ENCODE results near the gene DUSP15.
"Not testable (repeated sequence)": the region's sequence is repeated elsewhere in the genome, so short reads cannot be mapped to it uniquely, and the experiment has no call there.

The DUSP15 gene

GRCh38 chr20:31869942-31870725 lies at the start of gene DUSP15, which contains the start of gene TTLL9:
Gene DUSP15 (minus strand): TSS chr20:31870527. CDS start chr20:31870337, 190 bp downstream.
Gene TTLL9 (plus strand): TSS chr20:31870634. CDS start chr20:31871127, 493 bp downstream.
- no peak for DNase-seq

- DNase-seq: no peak
Observed at GRCh38 chr20:31919410-31920155, 49.3 kb upstream of the DUSP15 start.

GRCh38 chr20:31918466-31919105 lies 48.3 kb upstream of the DUSP15 start:
- no peak for DNase-seq

- not testable (repeated sequence) for DNase-seq
Observed at GRCh38 chr20:31917962-31918412, 47.7 kb upstream of the DUSP15 start.

GRCh38 chr20:31916708-31917107 lies 46.4 kb upstream of the DUSP15 start:
- DNase-seq: no peak

- DNase-seq: peak; percentile 73
Observed at GRCh38 chr20:31915491-31916280, 45.4 kb upstream of the DUSP15 start.

- DNase-seq: no peak
Observed at GRCh38 chr20:31914170-31914569, 43.8 kb upstream of the DUSP15 start.

- no peak for DNase-seq
Observed at GRCh38 chr20:31913431-31914157, 43.3 kb upstream of the DUSP15 start.

GRCh38 chr20:31910071-31910803 lies 39.9 kb upstream of the DUSP15 start:
- DNase-seq: no peak

- DNase-seq: no peak
Observed at GRCh38 chr20:31909253-31910070, 39.1 kb upstream of the DUSP15 start.

GRCh38 chr20:31908424-31908823 lies 38.1 kb upstream of the DUSP15 start:
- no peak for DNase-seq

GRCh38 chr20:31908016-31908415 lies 37.7 kb upstream of the DUSP15 start:
- DNase-seq: no peak

- no peak for DNase-seq
Observed at GRCh38 chr20:31907046-31907445, 36.7 kb upstream of the DUSP15 start.

- no peak for DNase-seq
Observed at GRCh38 chr20:31906001-31906400, 35.7 kb upstream of the DUSP15 start.

GRCh38 chr20:31903627-31904386 lies 33.5 kb upstream of the DUSP15 start:
- no peak for DNase-seq

GRCh38 chr20:31901615-31902014 lies 31.3 kb upstream of the DUSP15 start:
- DNase-seq: no peak

GRCh38 chr20:31897541-31897940 lies 27.2 kb upstream of the DUSP15 start:
- no peak for DNase-seq

- DNase-seq: no peak
Observed at GRCh38 chr20:31896049-31896448, 25.7 kb upstream of the DUSP15 start.

- DNase-seq: no peak
Observed at GRCh38 chr20:31894980-31895675, 24.8 kb upstream of the DUSP15 start.
